Mesendoderm (in vitro differentiated cells): ENCODE measurements around the gene SKIC8.
A peak's percentile ranks its signal among the peaks of the same experiment; 100 is the strongest.

Experiments
- DNase-seq: peaks from one replicate; pipeline ENCODE4 v3.0.0; 2013
- H2AK5ac ChIP-seq: 2 replicates; pipeline ENCODE4 v1.6.1; 2013; ENCODE audit warnings: low read length, inconsistent platforms
- H2BK120ac ChIP-seq: 2 replicates; pipeline ENCODE4 v1.6.1; 2013; ENCODE audit warnings: low read depth, mild to moderate bottlenecking, low read length, moderate library complexity, mixed read lengths
- H2BK15ac ChIP-seq: replicated peaks from 2 replicates; pipeline ENCODE4 v1.6.1; 2013; ENCODE audit warnings: low read depth, mild to moderate bottlenecking, moderate library complexity
- H2BK5ac ChIP-seq: 2 replicates; pipeline ENCODE4 v1.6.1; 2013; ENCODE audit warnings: low read length, inconsistent platforms
- H3K18ac ChIP-seq: 2 replicates; pipeline ENCODE4 v1.6.1; 2013; ENCODE audit warnings: mild to moderate bottlenecking, low read length, mixed read lengths
- H3K23ac ChIP-seq: one replicate; pipeline ENCODE4 v1.6.1; 2013; ENCODE audit warnings: low read length
- H3K27ac ChIP-seq: 2 replicates; pipeline ENCODE4 v1.5.1; 2013; ENCODE audit warnings: low read depth, mild to moderate bottlenecking, inconsistent platforms, low read length, moderate library complexity
- H3K27me3 ChIP-seq: 2 replicates; pipeline ENCODE4 v1.6.1; 2013; ENCODE audit warnings: low read length, control low read depth, mild to moderate bottlenecking, inconsistent platforms; ENCODE audit not compliant: insufficient read depth, poor library complexity
- H3K36me3 ChIP-seq: 2 replicates; pipeline ENCODE4 v1.6.1; 2013; ENCODE audit warnings: low read length, inconsistent platforms; ENCODE audit not compliant: control insufficient read depth, insufficient read depth
- H3K4ac ChIP-seq: one replicate; pipeline ENCODE4 v1.6.1; 2013; ENCODE audit warnings: low read depth, mild to moderate bottlenecking, low read length, moderate library complexity
- H3K4me1 ChIP-seq: 2 replicates; pipeline ENCODE4 v1.6.1; 2013; ENCODE audit warnings: low read depth, low read length, inconsistent platforms; ENCODE audit not compliant: control insufficient read depth
- H3K4me2 ChIP-seq: 2 replicates; pipeline ENCODE4 v1.6.1; 2013; ENCODE audit warnings: low read length
- H3K4me3 ChIP-seq: 2 replicates; pipeline ENCODE4 v1.5.1; 2013; ENCODE audit warnings: mild to moderate bottlenecking, low read length
- H3K56ac ChIP-seq: one replicate; pipeline ENCODE4 v1.6.1; 2013; ENCODE audit warnings: low read length
- H3K79me1 ChIP-seq: 2 replicates; pipeline ENCODE4 v1.6.1; 2013; ENCODE audit warnings: low read length, inconsistent platforms
- H3K79me2 ChIP-seq: 2 replicates; pipeline ENCODE4 v1.6.1; 2013; ENCODE audit warnings: mild to moderate bottlenecking, low read length; ENCODE audit not compliant: control insufficient read depth, insufficient read depth
- H3K9ac ChIP-seq: 2 replicates; pipeline ENCODE4 v1.6.1; 2013; ENCODE audit warnings: low read length, inconsistent platforms
- H4K5ac ChIP-seq: one replicate; pipeline ENCODE4 v1.6.1; 2013; ENCODE audit warnings: low read length
- H4K8ac ChIP-seq: one replicate; pipeline ENCODE4 v1.6.1; 2013; ENCODE audit warnings: low read depth, mild to moderate bottlenecking, control low read depth, low read length, moderate library complexity
- WGBS: extraction: QIAGEN DNeasy Blood & Tissue Kit; methylation state at CpG from one replicate; pipeline ENCODE4 v1.1.7; 2013; ENCODE audit warnings: low lambda C conversion rate, missing lambda C conversion rate; ENCODE audit not compliant: insufficient coverage; ENCODE audit errors: extremely low coverage; 5-methylcytosine and 5-hydroxymethylcytosine counted together

The SKIC8 gene

DNA sequence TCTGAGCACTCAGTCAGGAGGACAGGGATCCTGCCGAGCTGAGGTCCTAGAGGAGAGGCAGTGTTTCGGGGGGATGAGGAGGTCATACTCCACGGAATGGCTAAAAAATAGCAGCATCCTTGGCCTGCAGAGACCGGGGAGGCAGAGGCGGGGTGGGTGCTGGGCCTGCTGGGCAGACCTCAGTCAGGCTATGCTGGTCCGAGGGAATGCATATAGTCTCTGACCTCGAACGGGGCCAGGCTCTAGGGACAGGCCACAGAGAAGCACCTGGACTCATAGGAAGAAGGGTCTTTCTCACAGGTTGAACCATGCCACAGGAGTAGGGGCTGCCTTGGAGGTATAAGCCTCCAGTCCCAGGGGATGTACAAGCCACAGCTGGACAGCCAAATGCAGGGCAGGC is 14.0 kb upstream of the SKIC8 start:
- Histone ChIP-seq H3K4me3 (no peak overlapping the region), H2BK15ac (no peak overlapping the region), H3K4me2 (no peak overlapping the region), H3K4me1 (peaks cover 2% of the 10 kb centered on the region), H3K56ac (no peak overlapping the region), H2AK5ac (no peak overlapping the region), H4K8ac (no peak overlapping the region), H3K23ac (no peak overlapping the region), H4K5ac (no peak overlapping the region), H3K27ac (no peak overlapping the region), H3K4ac (no peak overlapping the region), H3K79me1 (no peaks in the 10 kb centered on the region), H2BK5ac (no peak overlapping the region), H3K18ac (no peak overlapping the region), H3K9ac (no peak overlapping the region), H2BK120ac (no peak overlapping the region), H3K27me3 (no peaks in the 10 kb centered on the region), H3K79me2 (no peaks in the 10 kb centered on the region), H3K36me3 (no peaks in the 10 kb centered on the region)
- no CpG with 5 or more reads among the region's 8 CpGs for WGBS
- DNase-seq, result no peak

DNA sequence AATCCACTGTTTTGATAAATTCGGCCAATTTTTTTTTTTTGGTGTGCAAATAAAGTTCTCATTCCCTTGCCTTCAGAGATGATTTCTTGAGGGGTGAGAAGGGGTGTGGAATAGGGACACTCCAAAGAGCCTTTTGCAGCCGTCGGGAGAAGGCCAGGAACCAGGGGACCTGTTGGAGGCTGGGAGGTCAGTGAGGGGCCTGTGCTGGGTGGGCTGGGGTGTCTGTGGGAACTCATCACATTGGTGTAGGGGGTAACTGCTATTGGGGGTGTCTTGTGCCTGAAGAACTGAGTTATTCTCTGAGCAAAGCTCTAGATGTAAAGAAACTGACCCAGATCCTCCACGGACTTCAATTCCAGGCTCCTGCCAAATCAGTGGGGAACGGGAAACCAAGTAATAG is 13.5 kb upstream of the SKIC8 start:
- no CpG with 5 or more reads among the region's 5 CpGs for WGBS
- no peak for DNase-seq
- no peak overlapping the region for H2AK5ac ChIP-seq
- H3K27me3 ChIP-seq, result no peaks in the 10 kb centered on the region
- H3K4me3 ChIP-seq, result no peak overlapping the region
- no peak overlapping the region for H4K8ac ChIP-seq
- H3K79me1 ChIP-seq, result no peaks in the 10 kb centered on the region
- H2BK120ac ChIP-seq, result no peak overlapping the region
- H3K79me2 ChIP-seq, result no peaks in the 10 kb centered on the region
- H3K36me3 ChIP-seq, result no peaks in the 10 kb centered on the region
- H3K4ac ChIP-seq, result no peak overlapping the region
- H2BK5ac ChIP-seq, result no peak overlapping the region
- peaks cover 2% of the 10 kb centered on the region for H3K4me1 ChIP-seq
- H3K4me2 ChIP-seq, result no peak overlapping the region
- H3K9ac ChIP-seq, result no peak overlapping the region
- H2BK15ac ChIP-seq, result no peak overlapping the region
- no peak overlapping the region for H3K18ac ChIP-seq
- H3K56ac ChIP-seq, result no peak overlapping the region
- H3K27ac ChIP-seq, result no peak overlapping the region
- H4K5ac ChIP-seq, result no peak overlapping the region
- H3K23ac ChIP-seq, result no peak overlapping the region

DNA sequence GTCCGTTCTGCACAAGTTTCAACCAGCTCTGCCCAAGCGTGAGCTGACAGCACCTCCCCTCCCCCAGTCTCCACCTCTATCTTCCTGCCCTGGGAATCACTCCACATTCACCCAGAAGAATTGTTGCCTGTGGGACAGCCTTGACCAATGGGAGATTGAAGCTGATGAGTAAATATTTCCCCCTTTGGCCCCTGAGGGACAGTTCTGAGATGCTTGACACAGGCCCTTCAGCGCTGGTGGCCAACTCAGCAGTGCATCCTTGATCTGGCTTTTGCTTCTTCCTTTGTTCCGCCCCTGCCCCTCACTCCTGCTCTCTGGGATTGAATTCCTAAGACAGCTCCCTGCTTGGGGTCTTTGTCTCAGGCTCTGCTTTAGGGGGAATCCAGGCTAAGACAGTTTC is 13.1 kb upstream of the SKIC8 start:
- WGBS, result no CpG with 5 or more reads among the region's 4 CpGs
- H3K79me1 ChIP-seq, result no peaks in the 10 kb centered on the region
- no peak overlapping the region for H3K23ac ChIP-seq
- no peak overlapping the region for H3K9ac ChIP-seq
- DNase-seq, result no peak
- H3K27ac ChIP-seq, result no peak overlapping the region
- H3K36me3 ChIP-seq, result no peaks in the 10 kb centered on the region
- H3K79me2 ChIP-seq, result no peaks in the 10 kb centered on the region
- H2BK5ac ChIP-seq, result no peak overlapping the region
- H3K4me1 ChIP-seq, result peaks cover 2% of the 10 kb centered on the region
- no peak overlapping the region for H4K5ac ChIP-seq
- H3K4me3 ChIP-seq, result no peak overlapping the region
- H2AK5ac ChIP-seq, result no peak overlapping the region
- H3K27me3 ChIP-seq, result no peaks in the 10 kb centered on the region
- H4K8ac ChIP-seq, result no peak overlapping the region
- H3K4ac ChIP-seq, result no peak overlapping the region
- no peak overlapping the region for H3K18ac ChIP-seq
- no peak overlapping the region for H3K4me2 ChIP-seq
- no peak overlapping the region for H3K56ac ChIP-seq
- no peak overlapping the region for H2BK15ac ChIP-seq
- H2BK120ac ChIP-seq, result no peak overlapping the region

DNA sequence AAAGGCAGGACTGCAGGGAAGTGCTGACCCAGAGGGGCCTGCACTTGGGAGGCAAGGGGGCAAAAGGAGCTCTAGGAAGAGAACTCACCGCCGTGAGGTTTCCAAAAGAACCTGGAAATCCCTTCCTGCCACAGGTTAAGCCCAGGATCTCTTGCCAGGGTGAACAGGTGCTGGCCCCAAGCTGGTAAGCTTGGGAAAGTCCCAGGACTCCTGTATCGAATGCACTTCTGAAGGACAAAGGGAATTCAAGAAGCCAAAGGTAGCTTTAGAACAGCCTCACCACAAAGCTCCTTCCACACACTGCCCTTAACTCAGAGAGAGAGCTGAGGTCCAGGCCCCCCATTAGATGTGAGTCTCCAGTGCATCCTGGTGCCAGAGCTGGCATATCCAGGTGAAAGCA is 11.9 kb upstream of the SKIC8 start:
- H4K5ac ChIP-seq, result no peak overlapping the region
- no peak overlapping the region for H3K9ac ChIP-seq
- no peak overlapping the region for H3K4ac ChIP-seq
- H3K4me3 ChIP-seq, result no peak overlapping the region
- H3K36me3 ChIP-seq, result no peaks in the 10 kb centered on the region
- no peak overlapping the region for H3K56ac ChIP-seq
- H3K4me1 ChIP-seq, result peaks cover 1% of the 10 kb centered on the region
- H3K27ac ChIP-seq, result no peak overlapping the region
- no peak overlapping the region for H3K23ac ChIP-seq
- H2BK120ac ChIP-seq, result no peak overlapping the region
- no peak for DNase-seq
- no CpG with 5 or more reads among the region's 3 CpGs for WGBS
- H2BK5ac ChIP-seq, result no peak overlapping the region
- no peaks in the 10 kb centered on the region for H3K27me3 ChIP-seq
- H3K4me2 ChIP-seq, result no peak overlapping the region
- H3K18ac ChIP-seq, result no peak overlapping the region
- no peaks in the 10 kb centered on the region for H3K79me1 ChIP-seq
- no peak overlapping the region for H4K8ac ChIP-seq
- no peak overlapping the region for H2BK15ac ChIP-seq
- H2AK5ac ChIP-seq, result no peak overlapping the region
- H3K79me2 ChIP-seq, result no peaks in the 10 kb centered on the region

DNA sequence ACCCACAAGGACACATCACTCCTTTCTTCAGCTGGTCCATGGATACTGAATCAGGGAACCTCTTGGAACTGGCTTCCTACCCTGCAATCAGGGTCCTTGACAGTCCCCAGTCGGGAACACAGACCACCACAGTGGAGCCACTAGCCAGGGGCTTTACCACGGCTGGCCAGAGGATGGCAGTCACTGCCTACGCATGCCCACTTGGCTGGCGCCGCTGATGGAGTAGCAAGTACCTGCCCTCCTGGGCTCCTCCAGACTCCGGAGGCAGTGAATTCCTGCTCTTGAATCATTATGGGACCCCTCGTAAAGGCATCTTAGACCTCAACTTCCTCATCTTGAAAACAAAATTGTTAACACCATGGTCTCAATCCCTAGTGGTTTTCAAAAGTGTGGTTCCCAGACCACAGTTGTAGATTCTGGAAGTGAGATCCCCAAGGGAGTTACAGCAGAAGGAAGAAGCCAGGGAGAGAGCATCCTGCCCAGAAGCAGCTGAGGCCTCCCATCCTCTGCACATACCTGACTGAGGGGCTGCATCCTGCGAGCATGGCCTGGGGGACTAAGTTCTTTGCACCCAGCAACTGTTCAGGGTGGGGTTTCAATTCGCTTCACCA is 9.1 kb upstream of the SKIC8 start:
- peak; percentile 80 for DNase-seq
- Histone ChIP-seq H3K4me3 (no peak overlapping the region), H3K4me2 (no peak overlapping the region), H3K18ac (no peak overlapping the region), H3K79me2 (no peaks in the 10 kb centered on the region), H3K4me1 (no peaks in the 10 kb centered on the region), H2BK15ac (no peak overlapping the region), H3K9ac (no peak overlapping the region), H2BK120ac (no peak overlapping the region), H4K8ac (no peak overlapping the region), H2AK5ac (no peak overlapping the region), H3K23ac (no peak overlapping the region), H4K5ac (no peak overlapping the region), H3K27me3 (no peaks in the 10 kb centered on the region), H3K36me3 (no peaks in the 10 kb centered on the region), H3K4ac (no peak overlapping the region), H3K56ac (no peak overlapping the region), H2BK5ac (no peak overlapping the region), H3K79me1 (no peaks in the 10 kb centered on the region), H3K27ac (no peak overlapping the region)
- WGBS, result no CpG with 5 or more reads among the region's 9 CpGs

DNA sequence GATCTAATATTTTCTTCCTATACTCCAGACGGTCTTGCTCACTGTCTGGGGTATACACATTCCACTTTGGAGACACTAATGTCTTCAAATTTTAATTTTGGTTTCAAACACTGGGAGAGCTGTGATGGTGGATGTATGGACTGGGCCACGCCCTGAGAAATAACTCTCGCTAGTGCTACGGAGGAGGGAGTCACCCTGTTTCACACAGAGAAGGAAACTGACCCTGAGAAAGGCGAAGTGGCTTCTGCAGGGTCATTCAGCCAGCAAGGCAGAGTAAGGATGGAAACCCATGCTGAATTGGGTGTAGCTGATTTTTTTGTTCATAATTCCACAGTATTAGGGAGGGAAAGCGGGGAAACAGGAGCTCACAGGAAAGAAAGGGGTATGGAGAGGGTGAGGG is 8.6 kb upstream of the SKIC8 start:
- Histone ChIP-seq H3K79me1 (no peaks in the 10 kb centered on the region), H2BK15ac (no peak overlapping the region), H4K5ac (no peak overlapping the region), H3K23ac (no peak overlapping the region), H2BK5ac (no peak overlapping the region), H3K4me2 (no peak overlapping the region), H3K36me3 (no peaks in the 10 kb centered on the region), H2BK120ac (no peak overlapping the region), H3K4me1 (no peaks in the 10 kb centered on the region), H3K56ac (no peak overlapping the region), H3K79me2 (no peaks in the 10 kb centered on the region), H3K4ac (no peak overlapping the region), H2AK5ac (no peak overlapping the region), H3K9ac (no peak overlapping the region), H3K27ac (no peak overlapping the region), H4K8ac (no peak overlapping the region), H3K18ac (no peak overlapping the region), H3K4me3 (no peak overlapping the region), H3K27me3 (no peaks in the 10 kb centered on the region)
- no peak for DNase-seq
- no CpG with 5 or more reads among the region's 6 CpGs for WGBS
